Natural killer cell treated with Interleukin-12 subunit alpha and Interleukin-12 subunit beta and Interleukin-15 and Interleukin-18, amount 100 ng/mL, for 72 hours (primary cell): Measurements from ENCODE around the gene NOL4L. TPM values are rescaled to one million over a fixed set of nuclear protein-coding genes. Genes with fewer than 3 reads are reported as not detected.

ENCODE experiments used
- ATAC-seq, 2 donors: fragments of 150-1000 bp; cut with Tn5 transposase in 1 of 2; sonication (Bioruptor Pico), chemical (Tn5 transposase) in 1 of 2; 2 replicates each; pipeline ENCODE4 v1.10.0; 2021
- DNase-seq: peaks from one replicate; pipeline ENCODE4 v3.0.0; 2022; ENCODE audit warnings: low spot score
- H3K27ac Mint-ChIP-seq, 2 donors: 1 replicate in 1 of 2; 2 replicates in 1 of 2; pipeline ENCODE4 v1.8.0; 2022; ENCODE audit warnings: mixed read lengths in 2 of 2, mild to moderate bottlenecking in 1 of 2, moderate library complexity in 1 of 2
- H3K27me3 Mint-ChIP-seq, 2 donors: 1 replicate in 1 of 2; 2 replicates in 1 of 2; pipeline ENCODE4 v1.8.0; 2022; ENCODE audit warnings: mixed read lengths in 2 of 2
- H3K36me3 Mint-ChIP-seq: one replicate; pipeline ENCODE4 v1.8.0; 2022; ENCODE audit warnings: mixed read lengths
- H3K4me1 Mint-ChIP-seq, 2 donors: 1 replicate in 1 of 2; 2 replicates in 1 of 2; pipeline ENCODE4 v1.8.0; 2022; ENCODE audit warnings: low read depth in 2 of 2, mixed read lengths in 2 of 2, mild to moderate bottlenecking in 1 of 2
- H3K4me3 Mint-ChIP-seq: one replicate; pipeline ENCODE4 v1.8.0; 2022; ENCODE audit warnings: mixed read lengths
- H3K9me3 Mint-ChIP-seq: 2 replicates; pipeline ENCODE4 v1.8.0; 2022; ENCODE audit warnings: mixed read lengths
- total RNA-seq, 2 donors: library from RNA; stranded (reverse); gene quantifications; one replicate each; pipeline ENCODE4 v1.2.3, GENCODE V29; 2022

NOL4L gene
- total RNA-seq, 2 donors from 2014 or later = 20.0 to 20.1 TPM

DNA sequence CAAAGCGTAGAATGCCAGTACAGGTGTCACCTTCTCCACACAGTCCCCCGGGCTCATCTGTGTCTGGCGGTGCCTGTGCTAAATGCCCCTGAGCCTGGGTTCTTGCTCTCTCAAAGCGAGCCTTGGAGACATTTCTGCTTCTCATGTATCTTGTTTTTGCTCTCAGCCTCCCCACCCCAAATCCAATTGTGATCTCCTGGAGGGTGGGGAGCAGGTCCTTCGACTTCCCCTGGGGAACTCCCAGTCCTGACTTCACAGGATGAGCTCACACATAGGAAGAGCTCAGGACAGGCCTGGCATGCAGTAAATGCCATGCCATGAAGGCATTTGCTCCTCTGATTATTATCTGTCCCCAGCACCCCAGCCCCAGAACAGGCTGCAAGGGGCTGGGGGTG is 58.1 kb downstream of the NOL4L start:
- Mint-ChIP-seq H3K4me3 (peak overlapping the region; percentile 53), H3K27ac (peak overlapping the region; percentile 53 to 89), H3K4me1 (peaks cover 38 to 65% of the 10 kb centered on the region in 2 donors), H3K27me3 (no peaks in the 10 kb centered on the region), H3K36me3 (no peaks in the 10 kb centered on the region), H3K9me3 (no peaks in the 10 kb centered on the region)
- ATAC-seq (no peak), DNase-seq (no peak)

DNA sequence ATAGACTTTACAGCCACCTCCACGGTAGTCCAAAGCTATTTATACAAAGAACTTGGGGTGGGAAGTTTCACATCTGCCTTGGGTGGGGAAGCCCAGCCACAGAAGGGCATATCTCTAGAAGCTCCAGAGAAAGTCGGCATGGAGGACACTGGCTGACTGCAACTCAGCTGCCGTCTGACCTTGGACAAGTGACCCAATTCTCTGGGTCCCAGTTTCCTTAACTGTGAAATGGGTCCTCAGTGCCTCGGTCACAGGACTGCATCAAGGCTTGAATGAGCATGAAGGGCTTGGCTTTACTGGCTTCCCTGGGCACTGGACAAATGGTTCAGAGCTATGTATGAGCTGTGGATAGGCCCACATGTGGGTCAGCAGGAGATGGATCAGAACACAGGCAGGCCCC is 58.6 kb downstream of the NOL4L start:
- Mint-ChIP-seq H3K27ac (peak overlapping the region; percentile 53 to 89), H3K36me3 (no peaks in the 10 kb centered on the region), H3K4me3 (peak overlapping the region; percentile 16), H3K4me1 (peaks cover 33 to 65% of the 10 kb centered on the region in 2 donors), H3K9me3 (no peaks in the 10 kb centered on the region), H3K27me3 (no peaks in the 10 kb centered on the region)
- ATAC-seq = no peak
- peak; percentile 56 for DNase-seq

DNA sequence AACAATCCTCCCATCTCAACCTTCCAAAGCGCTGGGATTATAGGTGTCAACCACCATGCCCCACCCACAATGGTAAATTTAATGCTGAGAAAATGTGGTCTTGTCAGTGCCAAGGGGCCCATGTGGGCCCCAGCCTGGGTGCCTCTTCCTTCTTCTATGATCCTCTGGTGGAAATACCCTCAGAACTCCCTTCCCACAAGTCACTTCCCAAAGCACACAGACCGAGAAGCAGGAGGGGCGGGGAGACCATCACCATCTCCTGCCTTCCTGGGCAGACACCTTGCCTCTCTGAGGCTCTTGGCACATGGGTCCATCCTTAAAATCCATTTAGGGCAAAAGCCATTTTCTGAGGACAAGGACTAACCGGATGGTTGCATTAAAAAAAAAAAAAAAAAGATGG is 59.0 kb downstream of the NOL4L start:
- peak in 1 of 2 donors; percentile 34 for ATAC-seq
- Mint-ChIP-seq H3K9me3 (no peaks in the 10 kb centered on the region), H3K27ac (peak overlapping the region; percentile 53 to 89), H3K4me3 (peak overlapping the region; percentile 16), H3K4me1 (peaks cover 33 to 69% of the 10 kb centered on the region in 2 donors), H3K36me3 (no peaks in the 10 kb centered on the region), H3K27me3 (no peaks in the 10 kb centered on the region)
- DNase-seq = peak; percentile 58

DNA sequence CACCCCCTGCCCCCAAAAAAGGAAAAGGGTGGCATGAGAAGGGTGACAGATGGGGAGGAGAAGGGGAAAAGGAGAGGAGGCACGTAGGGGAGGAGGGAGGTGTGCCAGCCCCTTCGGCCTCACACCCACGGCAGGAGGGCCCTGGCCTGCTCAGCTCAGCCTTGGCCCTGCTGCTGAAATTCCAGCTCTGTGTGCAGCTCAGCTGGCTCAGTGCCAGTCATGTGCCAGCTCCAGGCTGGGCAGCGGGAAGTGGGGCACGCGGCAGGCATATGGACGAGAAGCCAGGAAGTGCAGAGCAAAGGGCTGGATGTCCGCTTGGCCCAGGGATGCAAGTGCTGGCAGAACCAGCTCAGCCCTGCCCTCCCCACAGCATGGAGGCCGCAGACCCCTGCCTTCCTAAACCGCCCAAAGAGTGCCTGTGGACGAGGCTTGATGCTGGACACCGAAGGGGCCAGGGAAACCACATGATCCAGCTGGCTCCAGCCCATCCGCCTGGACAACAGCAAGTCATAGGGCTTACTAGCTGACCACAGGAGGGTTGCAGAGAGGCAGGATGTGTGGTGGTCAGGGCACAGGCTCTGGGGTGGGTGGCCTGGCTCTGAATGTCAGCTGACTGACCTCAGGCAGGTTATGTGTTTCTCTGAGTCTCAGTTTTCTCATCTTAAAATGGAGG is 60.2 kb downstream of the NOL4L start:
- H3K27ac Mint-ChIP-seq = peak overlapping the region; percentile 55 to 76
- H3K4me1 Mint-ChIP-seq = peaks cover 33 to 67% of the 10 kb centered on the region in 2 donors
- H3K4me3 Mint-ChIP-seq = no peak overlapping the region
- no peaks in the 10 kb centered on the region for H3K36me3 Mint-ChIP-seq
- no peaks in the 10 kb centered on the region for H3K27me3 Mint-ChIP-seq
- DNase-seq (peak; percentile 55), ATAC-seq (no peak)
- no peaks in the 10 kb centered on the region for H3K9me3 Mint-ChIP-seq

DNA sequence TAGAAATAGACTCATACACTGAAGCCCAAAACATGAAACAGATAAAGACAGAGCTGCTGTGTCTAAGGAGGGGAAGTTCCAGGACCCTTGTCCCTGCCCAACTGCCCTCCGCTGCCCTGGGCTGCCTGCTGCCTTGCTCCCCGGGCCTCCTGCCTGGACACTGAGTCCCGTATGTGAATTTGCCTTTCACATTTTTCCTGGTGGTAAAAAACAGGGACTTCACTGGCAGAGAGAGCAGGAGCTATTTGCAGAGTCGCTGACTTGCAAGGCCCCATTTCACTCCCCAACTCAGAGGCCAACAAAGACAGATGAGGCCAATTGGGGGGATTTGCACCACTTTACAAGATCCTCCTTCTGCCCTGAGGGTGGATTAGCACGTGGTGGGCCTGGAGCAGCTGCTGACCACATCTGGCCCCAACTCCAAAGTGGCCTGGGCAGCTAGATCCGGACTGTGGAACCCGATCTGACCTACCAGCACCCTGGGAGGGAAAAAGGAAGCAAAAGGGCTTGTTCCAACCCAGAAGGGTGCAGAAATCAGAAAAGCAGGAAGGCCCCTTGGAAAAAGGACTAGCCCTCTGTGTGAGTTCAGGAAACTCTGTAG is 61.4 kb downstream of the NOL4L start:
- DNase-seq (peak; percentile 48), ATAC-seq (no peak)
- Mint-ChIP-seq H3K36me3 (no peaks in the 10 kb centered on the region), H3K9me3 (no peaks in the 10 kb centered on the region), H3K4me3 (peak overlapping the region; percentile 1), H3K27ac (peak overlapping the region; percentile 55 to 76), H3K27me3 (no peaks in the 10 kb centered on the region), H3K4me1 (peaks cover 24 to 54% of the 10 kb centered on the region in 2 donors)

DNA sequence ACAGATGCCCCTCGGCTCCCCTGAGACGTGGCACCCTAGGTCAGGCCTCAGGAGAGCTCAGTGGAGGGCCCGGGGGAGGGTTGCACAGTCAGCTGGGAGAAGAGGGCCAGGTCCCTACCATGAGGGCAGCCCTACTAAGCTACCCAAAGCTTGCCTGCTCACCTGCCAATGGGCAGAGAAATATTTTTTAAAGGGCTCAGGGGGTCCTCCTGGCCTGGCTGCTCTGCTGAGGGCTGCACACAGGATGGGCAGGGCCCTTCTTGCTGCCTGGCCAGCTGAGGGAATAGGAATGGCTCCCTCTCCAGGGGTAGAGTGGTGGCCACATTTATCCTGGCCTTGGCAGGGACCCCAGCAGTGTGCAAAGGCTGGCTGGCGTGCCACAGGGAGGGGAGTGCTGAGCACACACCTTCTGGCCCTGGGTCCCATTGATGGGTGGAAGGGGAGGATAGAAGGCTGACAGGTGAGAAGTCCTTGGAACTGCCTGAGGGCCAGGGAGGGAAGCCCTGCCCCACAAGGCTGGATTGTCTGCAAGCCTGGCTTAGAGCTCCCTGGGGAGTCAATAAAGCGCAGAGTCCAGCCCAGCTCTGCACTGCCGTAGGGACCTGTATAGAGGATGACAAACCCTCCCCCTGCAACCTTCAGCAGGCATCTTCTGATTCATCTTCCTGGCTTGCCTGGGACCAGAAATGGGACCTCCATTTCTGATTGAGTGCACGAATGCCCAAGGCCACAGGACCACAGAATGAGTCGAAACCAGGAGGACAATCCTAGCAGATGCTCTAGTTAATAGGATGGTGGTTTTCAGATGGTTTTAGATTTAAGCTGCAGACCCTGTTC is 62.1 kb downstream of the NOL4L start:
- no peaks in the 10 kb centered on the region for H3K27me3 Mint-ChIP-seq
- no peaks in the 10 kb centered on the region for H3K9me3 Mint-ChIP-seq
- ATAC-seq (peak in 1 of 2 donors; percentile 18), DNase-seq (peak; percentile 60)
- H3K36me3 Mint-ChIP-seq = no peaks in the 10 kb centered on the region
- H3K4me3 Mint-ChIP-seq = peak overlapping the region; percentile 1
- H3K4me1 Mint-ChIP-seq = peaks cover 24 to 50% of the 10 kb centered on the region in 2 donors
- peak overlapping the region; percentile 8 to 76 for H3K27ac Mint-ChIP-seq

DNA sequence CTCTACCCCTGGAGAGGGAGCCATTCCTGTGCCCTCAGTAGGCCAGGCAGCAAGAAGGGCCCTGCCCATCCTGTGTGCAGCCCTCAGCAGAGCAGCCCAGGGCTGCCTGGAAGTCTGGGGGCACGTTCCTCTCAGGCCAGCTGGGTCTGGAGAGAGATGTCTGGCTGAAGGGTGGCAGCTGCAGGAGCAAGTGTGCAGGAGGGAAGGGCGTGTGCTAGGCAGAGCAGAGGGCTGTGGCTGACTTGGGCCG is 62.7 kb downstream of the NOL4L start:
- DNase-seq (no peak), ATAC-seq (no peak)
- H3K9me3 Mint-ChIP-seq = no peaks in the 10 kb centered on the region
- no peak overlapping the region for H3K27ac Mint-ChIP-seq
- H3K4me1 Mint-ChIP-seq = peaks cover 24 to 47% of the 10 kb centered on the region in 2 donors
- no peaks in the 10 kb centered on the region for H3K36me3 Mint-ChIP-seq
- no peaks in the 10 kb centered on the region for H3K27me3 Mint-ChIP-seq
- H3K4me3 Mint-ChIP-seq = no peak overlapping the region

DNA sequence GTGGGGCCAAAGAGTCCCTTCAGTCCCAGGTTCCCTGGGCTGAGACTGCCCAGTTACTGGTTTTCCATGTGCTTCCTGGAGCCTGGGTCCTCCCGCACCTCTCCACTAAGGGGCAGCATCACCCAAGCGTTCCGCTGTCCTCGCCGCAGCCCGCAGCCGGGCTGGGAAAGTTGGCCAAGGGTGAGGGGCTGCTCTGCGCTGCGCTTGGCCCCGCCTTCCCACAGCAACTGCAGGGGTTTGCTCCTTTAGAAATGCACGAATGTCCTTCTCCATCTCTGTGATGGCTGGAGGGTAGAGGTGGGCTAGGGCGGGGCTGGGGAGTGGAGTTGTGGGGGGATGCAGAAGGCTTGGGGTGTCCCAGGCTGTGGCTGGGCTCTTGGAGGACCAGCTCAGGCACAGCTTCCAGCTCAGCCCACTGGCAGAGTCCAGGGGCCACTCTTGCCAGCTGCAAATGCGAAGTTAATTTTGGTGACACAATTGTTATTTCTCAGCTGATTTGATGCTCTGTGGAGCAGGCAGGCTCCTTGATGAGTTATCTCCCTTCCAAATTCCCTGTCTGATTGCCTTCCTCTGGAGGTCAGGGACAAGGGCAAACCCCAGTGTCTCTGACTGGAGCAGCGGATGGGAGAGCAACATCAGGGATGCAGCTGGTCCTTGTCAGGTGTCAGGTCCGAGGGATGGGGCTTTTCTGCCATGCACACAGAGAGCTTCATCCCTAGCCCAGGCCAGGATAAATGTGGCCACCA is 63.2 kb downstream of the NOL4L start:
- H3K9me3 Mint-ChIP-seq = no peaks in the 10 kb centered on the region
- peak; percentile 67 for DNase-seq
- peak overlapping the region in 1 of 2 donors; percentile 61 for H3K27ac Mint-ChIP-seq
- no peaks in the 10 kb centered on the region for H3K36me3 Mint-ChIP-seq
- H3K4me1 Mint-ChIP-seq = peaks cover 21 to 42% of the 10 kb centered on the region in 2 donors
- H3K27me3 Mint-ChIP-seq = no peaks in the 10 kb centered on the region
- no peak overlapping the region for H3K4me3 Mint-ChIP-seq
- peak; percentile 78 to 82 for ATAC-seq

DNA sequence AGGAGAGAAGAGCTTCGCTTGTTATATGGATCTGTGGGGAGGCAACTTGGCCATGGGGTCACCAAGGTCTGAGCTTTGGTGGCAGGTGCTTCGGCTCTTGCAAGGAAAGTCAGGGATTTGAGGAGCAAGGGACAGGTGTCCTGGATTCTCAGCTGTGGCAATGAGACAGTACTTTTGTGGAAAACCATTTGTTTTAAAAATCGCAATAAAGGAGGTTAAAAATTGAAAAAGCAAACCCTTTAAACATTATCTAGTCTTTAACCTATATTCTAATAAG is 64.3 kb downstream of the NOL4L start:
- H3K27ac Mint-ChIP-seq = peak overlapping the region in 1 of 2 donors; percentile 61

DNA sequence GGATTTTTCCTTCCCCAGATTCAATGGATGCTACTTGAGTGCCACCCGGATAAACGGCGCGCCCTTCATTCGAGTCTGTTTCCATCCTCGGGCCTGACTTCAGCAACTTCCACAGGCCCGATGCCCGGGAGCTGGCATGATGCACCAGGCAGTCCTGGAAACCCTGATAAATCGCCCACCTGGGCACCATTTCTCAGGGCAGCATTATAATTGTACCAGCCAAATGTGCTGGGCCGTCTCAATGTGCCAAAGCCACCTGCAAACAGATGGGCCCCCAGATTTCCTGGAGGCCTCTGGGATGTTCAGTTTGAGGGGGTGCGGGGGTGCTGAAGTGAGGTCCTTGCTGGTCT is 65.8 kb downstream of the NOL4L start:
- Mint-ChIP-seq H3K9me3 (no peaks in the 10 kb centered on the region), H3K27ac (no peak overlapping the region), H3K4me3 (no peak overlapping the region), H3K4me1 (peaks cover 13 to 40% of the 10 kb centered on the region in 2 donors), H3K27me3 (no peaks in the 10 kb centered on the region), H3K36me3 (no peaks in the 10 kb centered on the region)
- DNase-seq (peak; percentile 39), ATAC-seq (no peak)

More for the DNA sequence above, 64.3 kb downstream of the NOL4L start:
- Mint-ChIP-seq H3K36me3 (no peaks in the 10 kb centered on the region), H3K9me3 (no peaks in the 10 kb centered on the region), H3K4me3 (no peak overlapping the region), H3K27me3 (no peaks in the 10 kb centered on the region), H3K4me1 (peaks cover 10 to 39% of the 10 kb centered on the region in 2 donors)
- DNase-seq (no peak), ATAC-seq (no peak)

DNA sequence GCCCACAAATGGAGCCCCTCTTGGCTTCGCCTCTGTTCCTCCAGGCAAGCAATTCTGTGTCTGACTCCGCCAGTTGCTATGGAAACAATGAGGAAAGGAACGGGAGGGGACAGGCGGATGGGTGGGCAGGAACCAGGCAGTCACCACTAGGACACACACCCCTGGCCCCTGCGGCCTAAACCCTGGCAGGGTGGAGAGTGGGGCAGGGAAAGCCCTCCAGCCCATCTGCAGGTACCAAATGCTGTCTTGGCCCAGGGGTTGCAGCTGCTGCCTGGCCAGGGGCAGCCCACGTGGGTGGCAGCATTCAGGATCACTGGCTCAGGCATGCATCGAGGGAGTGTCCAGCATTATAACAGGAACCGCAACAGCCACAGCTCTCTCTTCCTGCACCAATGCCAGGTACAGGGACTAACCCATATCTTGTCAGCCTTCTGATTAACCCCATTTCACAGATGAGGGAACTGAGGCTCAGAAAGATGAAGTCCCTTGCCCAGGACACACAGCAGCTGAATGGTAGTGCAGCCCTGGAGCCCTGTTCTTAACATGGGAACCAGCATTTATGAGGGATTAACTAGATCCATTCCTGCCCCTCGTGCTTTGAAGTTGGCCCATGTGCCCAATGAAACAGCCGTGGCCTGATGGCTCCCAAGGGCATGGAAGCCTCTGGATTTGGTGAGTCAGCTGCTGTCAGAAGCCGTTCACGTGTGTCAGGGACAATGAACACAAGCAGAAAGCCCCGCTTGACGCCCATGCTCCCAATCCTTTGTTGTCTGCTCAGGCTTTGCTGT is 66.3 kb downstream of the NOL4L start:
- DNase-seq (no peak), ATAC-seq (no peak)
- H3K4me1 Mint-ChIP-seq = peaks cover 11 to 37% of the 10 kb centered on the region in 2 donors
- no peak overlapping the region for H3K4me3 Mint-ChIP-seq
- no peaks in the 10 kb centered on the region for H3K36me3 Mint-ChIP-seq
- no peak overlapping the region for H3K27ac Mint-ChIP-seq
- H3K9me3 Mint-ChIP-seq = no peaks in the 10 kb centered on the region
- no peaks in the 10 kb centered on the region for H3K27me3 Mint-ChIP-seq

DNA sequence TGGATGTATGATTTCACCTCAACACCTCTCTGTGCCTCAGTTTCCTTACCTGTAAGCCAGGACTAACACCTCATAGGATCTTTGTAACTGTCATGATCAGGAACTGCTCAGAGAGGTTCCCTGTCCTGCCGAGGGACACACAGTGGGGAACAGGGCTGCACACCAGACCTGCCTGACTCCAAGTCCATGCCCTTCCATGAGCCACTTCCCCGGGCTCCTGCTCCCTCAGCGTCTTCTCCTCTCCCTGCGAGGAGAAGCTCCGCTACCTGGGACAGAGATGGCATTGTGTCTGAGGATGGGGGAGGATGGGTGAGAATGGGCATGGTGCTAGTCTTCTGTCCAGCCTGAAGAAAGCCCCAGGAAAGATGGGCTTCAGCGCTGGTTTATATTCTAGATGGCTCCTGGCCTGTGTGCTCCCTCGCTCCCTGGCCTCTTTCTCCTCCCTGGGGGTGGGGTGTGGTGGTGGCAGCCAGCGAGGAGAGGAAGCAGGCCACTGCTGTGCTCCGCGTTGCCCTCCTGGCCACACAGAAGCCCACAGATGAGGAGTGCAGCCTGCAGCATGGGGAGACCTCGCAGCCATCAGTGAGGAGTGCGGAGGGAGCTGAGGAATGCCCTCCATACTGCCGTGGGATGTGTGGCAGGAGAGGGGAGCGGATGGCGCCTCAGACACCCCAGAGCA is 67.1 kb downstream of the NOL4L start:
- Mint-ChIP-seq H3K36me3 (no peaks in the 10 kb centered on the region), H3K4me1 (peaks cover 10 to 36% of the 10 kb centered on the region in 2 donors), H3K9me3 (no peaks in the 10 kb centered on the region), H3K4me3 (no peak overlapping the region), H3K27ac (no peak overlapping the region), H3K27me3 (no peaks in the 10 kb centered on the region)
- peak; percentile 49 for DNase-seq
- ATAC-seq = no peak

DNA sequence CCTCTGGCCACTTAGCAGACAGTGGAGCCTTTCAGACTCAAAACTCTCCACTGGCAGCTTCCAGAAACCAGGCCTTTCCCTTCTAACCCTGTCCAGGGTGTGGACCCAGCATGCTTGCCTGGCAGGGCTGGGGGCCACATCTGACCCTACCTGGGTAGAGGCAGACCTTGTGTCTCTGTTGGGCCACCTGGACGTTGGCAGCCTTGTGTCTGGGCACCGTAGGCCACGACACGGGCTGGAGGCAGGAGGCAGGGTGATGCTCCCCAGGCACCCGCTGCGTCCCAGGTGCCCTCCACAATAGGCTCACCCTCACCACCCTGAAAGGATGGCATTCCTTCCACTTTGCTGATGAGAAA is 67.6 kb downstream of the NOL4L start:
- H3K27ac Mint-ChIP-seq = no peak overlapping the region
- no peaks in the 10 kb centered on the region for H3K27me3 Mint-ChIP-seq
- no peaks in the 10 kb centered on the region for H3K9me3 Mint-ChIP-seq
- DNase-seq (peak; percentile 48), ATAC-seq (no peak)
- peaks cover 11 to 35% of the 10 kb centered on the region in 2 donors for H3K4me1 Mint-ChIP-seq
- H3K4me3 Mint-ChIP-seq = no peak overlapping the region
- no peaks in the 10 kb centered on the region for H3K36me3 Mint-ChIP-seq
